Measurements from ENCODE around the gene SCN7A. TPM values are rescaled to one million over a fixed set of nuclear protein-coding genes. Genes with fewer than 3 reads are reported as not detected.
"Not testable (repeated sequence)": the region's sequence is repeated elsewhere in the genome, so short reads cannot be mapped to it uniquely, and the experiment has no call there.

SCN7A gene
- total and polyA plus RNA-seq, 2 of the 4 experiments (the other 2 are of a cell fraction), result 0.39 to 0.90 TPM

DNA sequence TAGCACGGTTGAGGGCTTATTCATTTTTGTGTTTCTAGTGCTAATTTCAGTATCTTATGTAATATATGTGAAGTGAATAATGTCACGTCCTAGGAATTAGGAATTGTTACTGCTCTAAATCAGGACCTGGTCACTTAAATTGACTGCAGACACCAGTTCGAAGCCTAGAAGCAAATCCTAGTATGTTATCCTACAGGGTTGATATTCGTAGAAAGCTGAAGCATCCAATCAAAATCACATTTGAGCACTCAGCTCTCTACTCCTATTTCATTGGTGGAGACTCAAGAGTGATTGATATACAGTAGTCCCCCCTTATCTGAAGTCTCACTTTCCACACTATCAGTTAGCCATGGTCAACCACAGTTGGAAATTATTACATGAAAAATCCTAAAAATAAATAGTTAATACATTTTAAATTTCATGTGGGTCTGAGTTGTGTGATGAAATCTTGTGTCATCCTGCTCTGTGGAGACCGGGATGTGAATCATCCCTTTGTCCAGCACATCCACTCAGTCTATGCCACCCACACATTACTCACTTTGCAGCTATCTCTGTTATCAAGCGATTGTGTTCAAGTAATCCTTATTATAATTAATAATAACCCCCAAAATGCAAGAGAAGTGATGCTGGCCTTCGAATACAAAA is 83.1 kb downstream of the SCN7A start:
- no TSS peak for BruUV-seq (replicated peaks)
- Histone ChIP-seq H2BK120ac (ENCODE audit: low read depth, low read length) (peak overlapping the region; percentile 88), H2AK5ac (ENCODE audit: low read depth, low read length) (no peak overlapping the region), H3K27me3 (ENCODE audit: control insufficient read depth, insufficient read depth, low read length) (no peaks in the 10 kb centered on the region), H4K5ac (ENCODE audit: low read depth, low read length) (no peak overlapping the region; the same call in 1 of the 2 replicates), H3K18ac (ENCODE audit: low read depth, low read length) (peak overlapping the region; percentile 53; the same call in 1 of the 2 replicates), H3K9ac (ENCODE audit: low read depth, low read length) (no peak overlapping the region), H3K56ac (ENCODE audit: extremely low read depth, insufficient read depth, low read length) (peak overlapping the region; percentile 92), H2BK15ac (ENCODE audit: low read depth, low read length) (peak overlapping the region; percentile 17; the same call in 2 of the 3 replicates), H4K8ac (ENCODE audit: low read depth in 2 of 2, low read length in 2 of 2) (peak overlapping the region; percentile 18 to 92; a peak in 3 of 4 replicates), H2BK5ac (ENCODE audit: low read depth, low read length, poor library complexity, severe bottlenecking) (peak overlapping the region; percentile 86), H3K4me1 (ENCODE audit: control insufficient read depth, insufficient read depth, low read length) (peaks cover 4% of the 10 kb centered on the region), H4K20me1 (ENCODE audit: insufficient read depth, low read length) (no peaks in the 10 kb centered on the region), H3K27ac (ENCODE audit: insufficient read depth, low read length) (no peak overlapping the region), H3K4me2 (ENCODE audit: low read depth, low read length) (peak overlapping the region; percentile 76; the same call in 1 of the 2 replicates), H3K9me3 (ENCODE audit: control insufficient read depth, insufficient read depth, low read length) (no peaks in the 10 kb centered on the region), H3K79me1 (ENCODE audit: low read depth in 1 of 2, low read length in 2 of 2) (no peaks in the 10 kb centered on the region), H3K14ac (replicated peaks; ENCODE audit: low read depth, low read length) (peak overlapping the region; percentile 62; the same call in 1 of the 2 replicates), H3K9me1 (ENCODE audit: insufficient read depth, low read length) (peaks cover 2% of the 10 kb centered on the region; the same call in 1 of the 2 replicates), H2AFZ (replicated peaks; ENCODE audit: low read length, poor library complexity) (no peak overlapping the region), H3K4ac (ENCODE audit: low read depth, low read length) (peak overlapping the region; percentile 89; the same call in 1 of the 2 replicates), H3K4me3 (ENCODE audit: insufficient read depth, low read depth, low read length) (peak overlapping the region; percentile 4; the same call in 1 of the 2 replicates), H2BK20ac (ENCODE audit: low read depth, low read length) (peak overlapping the region; percentile 94), H2AK9ac (replicated peaks; ENCODE audit: low read depth, low read length, poor library complexity) (no peak overlapping the region), H4K91ac (ENCODE audit: insufficient read depth, low read depth, low read length) (peak overlapping the region; percentile 81), H3K23ac (ENCODE audit: low read depth, low read length) (peak overlapping the region; percentile 74; the same call in 1 of the 2 replicates), H3K36me3 (ENCODE audit: control insufficient read depth, insufficient read depth, low read length) (no peaks in the 10 kb centered on the region)
- TF ChIP-seq FOS (IDR thresholded peaks at IDR 0.05; ENCODE audit: low read depth, low read length) (peak; percentile 84), SMC3 (IDR thresholded peaks at IDR 0.05; ENCODE audit: low read depth, low read length) (no peak), CEBPB (IDR thresholded peaks at IDR 0.05; ENCODE audit: low read depth, low read length) (peak; percentile 97), BHLHE40 (IDR thresholded peaks at IDR 0.05; ENCODE audit: low read depth, low read length) (peak; percentile 36; the same call in 1 of the 2 replicates)
- dilution Hi-C loops (cut with HindIII; ENCODE audit: low sequenced_read_pairs, unreplicated experiment), result no loop called here
- ATAC-seq (ENCODE audit: low read depth) (peak; percentile 95), DNase-seq (peak; percentile 96)
- WGBS, 2 experiments (ENCODE audit: extremely low coverage in 2 of 2, insufficient read length in 1 of 2), result no CpG with 5 or more reads among the region's 7 CpGs
- POLR2A ChIA-PET (ENCODE audit: unreplicated experiment), result interaction anchor here (0.5 kb wide), 1 partner anchor 284 kb away, joined by 14 read pairs; no protein-coding TSS in a partner anchor
- in situ Hi-C loops (cut with MboI; ENCODE audit: low sequenced_read_pairs), result loop anchor here (25.0 kb wide), 1 partner anchor 449 kb away; the partner anchor contains the start of gene TTC21B
- intact Hi-C loops (cut with micrococcal nuclease), result loop anchor here (5.0 kb wide), 1 partner anchor 34 kb away; the partner anchor contains the start of gene SCN9A
- CTCF ChIA-PET, result interaction anchor here (1.0 kb wide), 1 partner anchor 9 kb away, joined by 3 read pairs; no protein-coding TSS in a partner anchor

DNA sequence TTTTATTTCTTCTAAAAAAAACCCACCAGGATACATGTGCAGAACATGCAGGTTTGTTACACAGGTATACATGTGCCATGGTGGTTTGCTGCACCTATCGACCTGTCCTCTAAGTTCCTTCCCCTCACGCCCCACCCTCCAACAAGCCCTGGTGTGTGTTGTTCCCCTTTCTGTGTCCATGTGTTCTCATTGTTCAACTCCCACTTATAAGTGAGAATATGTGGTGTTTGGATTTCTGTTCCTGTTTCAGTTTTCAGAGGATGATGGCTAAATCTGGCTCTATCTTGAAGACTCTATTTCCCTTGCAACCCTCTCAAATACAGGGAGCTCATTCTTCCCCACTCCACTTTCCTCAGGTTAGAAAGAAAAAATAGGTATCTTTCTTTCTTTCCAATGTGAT is 86.3 kb downstream of the SCN7A start:
- no CpG with 5 or more reads among the region's 2 CpGs for WGBS, 2 experiments (ENCODE audit: extremely low coverage in 2 of 2, insufficient read length in 1 of 2)
- H3K23ac ChIP-seq (ENCODE audit: low read depth, low read length); H4K8ac ChIP-seq (ENCODE audit: low read depth in 2 of 2, low read length in 2 of 2); intact Hi-C loops (cut with micrococcal nuclease); H3K27ac ChIP-seq (ENCODE audit: insufficient read depth, low read length); H3K4me2 ChIP-seq (ENCODE audit: low read depth, low read length); POLR2A ChIA-PET (ENCODE audit: unreplicated experiment); CTCF ChIA-PET; H3K4me3 ChIP-seq (ENCODE audit: insufficient read depth, low read depth, low read length); H2AK9ac ChIP-seq (replicated peaks; ENCODE audit: low read depth, low read length, poor library complexity); H4K91ac ChIP-seq (ENCODE audit: insufficient read depth, low read depth, low read length); H3K27me3 ChIP-seq (ENCODE audit: control insufficient read depth, insufficient read depth, low read length); H2AK5ac ChIP-seq (ENCODE audit: low read depth, low read length); H2BK20ac ChIP-seq (ENCODE audit: low read depth, low read length); dilution Hi-C loops (cut with HindIII; ENCODE audit: low sequenced_read_pairs, unreplicated experiment); H3K9me1 ChIP-seq (ENCODE audit: insufficient read depth, low read length); H3K18ac ChIP-seq (ENCODE audit: low read depth, low read length); H2BK15ac ChIP-seq (ENCODE audit: low read depth, low read length); H3K9ac ChIP-seq (ENCODE audit: low read depth, low read length); H2BK5ac ChIP-seq (ENCODE audit: low read depth, low read length, poor library complexity, severe bottlenecking); H3K14ac ChIP-seq (replicated peaks; ENCODE audit: low read depth, low read length); H4K20me1 ChIP-seq (ENCODE audit: insufficient read depth, low read length); DNase-seq; H3K36me3 ChIP-seq (ENCODE audit: control insufficient read depth, insufficient read depth, low read length); H3K4me1 ChIP-seq (ENCODE audit: control insufficient read depth, insufficient read depth, low read length); H4K5ac ChIP-seq (ENCODE audit: low read depth, low read length); H3K79me1 ChIP-seq (ENCODE audit: low read depth in 1 of 2, low read length in 2 of 2); H2BK120ac ChIP-seq (ENCODE audit: low read depth, low read length); H3K56ac ChIP-seq (ENCODE audit: extremely low read depth, insufficient read depth, low read length); H2AFZ ChIP-seq (replicated peaks; ENCODE audit: low read length, poor library complexity); ATAC-seq (ENCODE audit: low read depth); BruUV-seq (replicated peaks); H3K9me3 ChIP-seq (ENCODE audit: control insufficient read depth, insufficient read depth, low read length): not testable (repeated sequence)
- in situ Hi-C loops (cut with MboI; ENCODE audit: low sequenced_read_pairs), result loop anchor here (25.0 kb wide), 1 partner anchor 445 kb away; the partner anchor contains the start of gene TTC21B
- peak overlapping the region; percentile 30; the same call in 1 of the 2 replicates for H3K4ac ChIP-seq (ENCODE audit: low read depth, low read length)
